Ammon's horn (tissue), 1 donor: Measurements from ENCODE around the gene CSNK1G2.
A peak's percentile ranks its signal among the peaks of the same experiment; 100 is the strongest.

Experiments
- DNase-seq: peaks from one replicate; pipeline ENCODE4 v3.0.0-alpha.2; 2016; ENCODE audit warnings: low spot score

CSNK1G2 gene

GRCh38 chr19:1944088-1944915 is 3.3 kb downstream of the CSNK1G2 start:
- DNase-seq = no peak

GRCh38 chr19:1944916-1945561 is 4.1 kb downstream of the CSNK1G2 start:
- DNase-seq = no peak

GRCh38 chr19:1945899-1946298 is 4.9 kb downstream of the CSNK1G2 start:
- DNase-seq = no peak

- DNase-seq = no peak
These were observed 6.8 kb downstream of the CSNK1G2 start for GRCh38 chr19:1947651-1948209.

GRCh38 chr19:1949304-1950101 is 8.5 kb downstream of the CSNK1G2 start:
- DNase-seq = no peak

- no peak for DNase-seq
These were observed 9.7 kb downstream of the CSNK1G2 start for GRCh38 chr19:1950640-1951039.

GRCh38 chr19:1952635-1953034 is 11.7 kb downstream of the CSNK1G2 start:
- DNase-seq = no peak

- no peak for DNase-seq
These were observed 12.1 kb downstream of the CSNK1G2 start for GRCh38 chr19:1953037-1953436.

- no peak for DNase-seq
These were observed 12.6 kb downstream of the CSNK1G2 start for GRCh38 chr19:1953441-1954094.

GRCh38 chr19:1954532-1954933 is 13.6 kb downstream of the CSNK1G2 start:
- no peak for DNase-seq

- no peak for DNase-seq
These were observed 14.5 kb downstream of the CSNK1G2 start for GRCh38 chr19:1955171-1956121.

- no peak for DNase-seq
These were observed 15.1 kb downstream of the CSNK1G2 start for GRCh38 chr19:1956122-1956494.

GRCh38 chr19:1956868-1957492 is 16.0 kb downstream of the CSNK1G2 start:
- DNase-seq = peak; percentile 94

- no peak for DNase-seq
These were observed 16.7 kb downstream of the CSNK1G2 start for GRCh38 chr19:1957562-1958248.

- no peak for DNase-seq
These were observed 19.1 kb downstream of the CSNK1G2 start for GRCh38 chr19:1959928-1960589.

- no peak for DNase-seq
These were observed 20.3 kb downstream of the CSNK1G2 start for GRCh38 chr19:1961000-1961883.

GRCh38 chr19:1962674-1963073 is 21.7 kb downstream of the CSNK1G2 start:
- DNase-seq = no peak

GRCh38 chr19:1967087-1967608 is 26.2 kb downstream of the CSNK1G2 start:
- DNase-seq = no peak
